ENCODE results near the gene FIZ1.
"Not testable (repeated sequence)": the region's sequence is repeated elsewhere in the genome, so short reads cannot be mapped to it uniquely, and the experiment has no call there.

Gene FIZ1

DNA sequence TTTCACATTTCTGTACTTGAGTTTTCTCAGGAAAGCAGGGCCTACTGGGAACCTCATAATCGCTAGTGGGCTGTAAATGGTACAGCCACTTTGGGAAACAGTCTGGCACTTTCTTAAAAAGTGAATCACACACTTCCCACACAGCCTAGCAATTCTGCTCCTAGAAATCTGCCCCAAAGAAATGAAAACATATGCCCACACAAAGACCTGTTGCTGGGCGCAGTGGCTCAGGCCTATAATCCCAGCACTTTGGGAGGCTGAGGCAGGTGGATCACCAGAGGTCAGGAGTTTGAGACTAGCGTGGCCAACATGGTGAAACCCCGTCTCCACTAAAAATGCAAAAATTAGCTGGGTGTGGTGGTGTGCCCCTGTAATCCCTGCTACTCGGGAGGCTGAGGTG, 29.8 kb downstream of the FIZ1 start:
- not testable (repeated sequence) for DNase-seq (ENCODE audit: low spot score)

- DNase-seq (ENCODE audit: low spot score), result no peak
These were observed 31.5 kb downstream of the FIZ1 start for GRCh38 chr19:55567708-55568328.

GRCh38 chr19:55566823-55567222, 32.5 kb downstream of the FIZ1 start:
- no peak for DNase-seq (ENCODE audit: low spot score)

DNA sequence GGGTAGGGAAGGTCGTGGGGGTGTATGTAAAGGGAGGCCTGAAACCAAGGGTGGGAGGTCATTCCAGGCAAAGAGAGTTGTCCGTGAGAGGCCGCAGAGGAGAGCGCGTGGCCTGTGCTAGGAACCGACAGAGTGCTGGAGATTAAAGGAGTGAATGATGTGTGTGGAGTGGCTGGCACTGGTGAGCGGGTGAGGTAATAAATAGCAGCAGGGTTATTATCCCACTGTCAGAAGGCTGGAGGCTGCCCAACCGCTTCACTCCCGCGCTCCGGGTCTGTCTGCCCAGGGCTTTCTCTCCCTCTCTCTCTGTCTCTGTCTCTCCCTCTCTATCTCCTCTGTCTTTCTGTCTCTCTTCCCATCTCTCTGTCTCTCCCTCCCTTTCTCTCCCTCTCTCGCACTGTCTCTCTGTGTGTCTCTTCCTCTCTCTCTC, 36.0 kb downstream of the FIZ1 start:
- no peak for DNase-seq (ENCODE audit: low spot score)

DNA sequence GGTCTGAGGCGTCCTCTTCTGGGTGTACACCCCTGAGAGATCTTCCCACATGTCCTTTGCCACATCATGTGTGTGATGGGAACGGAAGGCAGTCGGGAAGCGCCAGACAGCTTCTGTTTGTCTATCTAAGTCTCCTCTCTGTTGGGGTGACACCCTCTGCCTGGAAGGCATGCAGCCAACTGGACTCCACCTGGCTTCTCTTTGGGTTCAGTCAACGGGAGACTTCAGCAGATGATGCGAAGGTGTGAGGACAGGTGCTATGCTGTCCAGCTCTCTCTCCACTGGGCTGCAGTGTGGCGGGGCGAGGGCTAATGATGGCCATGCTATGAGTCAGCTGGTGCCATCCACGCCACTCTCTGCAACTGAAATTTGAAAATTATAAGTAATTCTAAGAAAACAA, 39.6 kb downstream of the FIZ1 start:
- DNase-seq (ENCODE audit: low spot score), result no peak

GRCh38 chr19:55554741-55555152, 44.6 kb downstream of the FIZ1 start:
- DNase-seq (ENCODE audit: low spot score), result no peak

GRCh38 chr19:55554302-55554701, 45.0 kb downstream of the FIZ1 start:
- no peak for DNase-seq (ENCODE audit: low spot score)

DNA sequence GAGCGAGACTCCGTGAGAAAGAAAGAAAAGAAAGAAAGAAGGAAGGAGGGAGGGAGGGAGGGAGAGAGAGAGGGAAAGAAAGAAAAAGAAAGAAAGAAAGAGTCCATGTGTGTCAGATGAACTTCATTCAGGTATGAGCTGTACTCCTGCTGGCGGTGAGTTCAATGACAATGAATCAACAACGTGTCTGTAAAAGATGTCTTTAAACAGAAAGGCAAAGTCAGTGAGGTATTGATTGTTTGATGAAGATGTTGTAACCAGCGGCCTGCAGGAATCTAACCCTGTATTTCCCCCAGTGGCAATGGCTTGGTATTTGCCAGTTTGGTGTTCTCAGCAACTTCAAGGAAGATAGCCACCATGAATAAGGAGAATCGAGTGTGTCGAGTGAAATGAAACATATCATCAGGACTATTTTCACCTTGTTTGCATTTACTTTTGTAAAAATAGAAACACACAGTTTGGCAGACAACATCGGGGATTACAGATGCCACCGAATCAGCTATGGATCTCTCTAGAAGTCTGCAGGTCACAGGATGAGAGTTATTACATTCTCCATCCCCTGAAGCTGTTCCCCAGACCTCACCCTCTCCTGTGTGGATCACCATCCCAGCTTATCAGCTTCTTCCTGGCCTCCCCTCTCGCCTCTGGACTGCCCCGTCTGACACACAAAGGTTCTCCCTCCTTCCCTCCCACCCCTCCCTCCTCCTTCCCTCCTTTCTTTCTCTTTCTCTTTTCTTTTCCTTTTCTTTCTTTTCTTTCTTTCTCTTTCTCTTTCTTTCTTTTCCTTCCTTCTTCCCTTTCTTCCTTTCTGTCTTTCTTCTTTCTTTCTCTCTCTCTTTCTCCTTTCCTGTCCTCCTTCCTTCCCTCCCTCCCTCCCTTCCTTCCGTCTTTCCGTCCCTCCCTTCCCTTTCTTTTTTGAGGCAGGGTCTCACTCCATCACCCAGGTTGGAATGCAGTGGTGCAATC, 45.8 kb downstream of the FIZ1 start:
- no peak for DNase-seq (ENCODE audit: low spot score)

GRCh38 chr19:55552620-55553019, 46.7 kb downstream of the FIZ1 start:
- no peak for DNase-seq (ENCODE audit: low spot score)

DNA sequence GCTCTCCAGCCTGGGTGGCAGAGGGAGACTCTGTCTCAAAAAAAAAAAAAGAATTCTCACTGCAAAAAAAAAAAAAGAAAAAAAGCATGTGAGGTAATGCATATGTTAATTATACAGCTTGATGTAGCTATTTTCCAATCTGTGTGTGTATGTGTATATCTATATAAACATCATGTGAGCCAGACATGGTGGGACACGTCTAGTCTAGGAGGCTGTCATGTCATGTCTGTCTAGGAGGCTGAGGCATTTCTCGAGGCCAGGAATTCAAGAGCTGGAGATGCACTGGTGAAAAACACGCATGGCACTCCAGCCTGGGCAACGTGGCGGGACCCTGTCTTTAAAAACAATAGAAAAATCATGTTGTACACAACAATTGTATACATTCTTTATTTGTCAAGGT, 47.1 kb downstream of the FIZ1 start:
- no peak for DNase-seq (ENCODE audit: low spot score)

DNA sequence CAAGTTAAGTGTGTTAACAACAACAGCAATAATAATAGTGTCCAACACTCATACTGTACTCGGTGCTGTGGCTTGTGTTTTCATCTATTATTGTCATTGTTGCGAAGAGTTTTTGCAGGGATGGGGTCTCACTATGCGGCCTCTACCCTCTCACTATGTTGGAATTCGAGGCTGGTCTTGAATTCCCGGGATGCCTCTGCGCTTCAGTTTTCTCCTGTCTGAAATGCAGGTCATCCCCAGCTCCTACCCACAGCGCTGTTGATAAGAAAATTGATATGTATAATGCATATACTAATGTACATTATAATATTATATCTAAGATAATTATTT, 49.0 kb downstream of the FIZ1 start:
- DNase-seq (ENCODE audit: low spot score), result no peak

DNA sequence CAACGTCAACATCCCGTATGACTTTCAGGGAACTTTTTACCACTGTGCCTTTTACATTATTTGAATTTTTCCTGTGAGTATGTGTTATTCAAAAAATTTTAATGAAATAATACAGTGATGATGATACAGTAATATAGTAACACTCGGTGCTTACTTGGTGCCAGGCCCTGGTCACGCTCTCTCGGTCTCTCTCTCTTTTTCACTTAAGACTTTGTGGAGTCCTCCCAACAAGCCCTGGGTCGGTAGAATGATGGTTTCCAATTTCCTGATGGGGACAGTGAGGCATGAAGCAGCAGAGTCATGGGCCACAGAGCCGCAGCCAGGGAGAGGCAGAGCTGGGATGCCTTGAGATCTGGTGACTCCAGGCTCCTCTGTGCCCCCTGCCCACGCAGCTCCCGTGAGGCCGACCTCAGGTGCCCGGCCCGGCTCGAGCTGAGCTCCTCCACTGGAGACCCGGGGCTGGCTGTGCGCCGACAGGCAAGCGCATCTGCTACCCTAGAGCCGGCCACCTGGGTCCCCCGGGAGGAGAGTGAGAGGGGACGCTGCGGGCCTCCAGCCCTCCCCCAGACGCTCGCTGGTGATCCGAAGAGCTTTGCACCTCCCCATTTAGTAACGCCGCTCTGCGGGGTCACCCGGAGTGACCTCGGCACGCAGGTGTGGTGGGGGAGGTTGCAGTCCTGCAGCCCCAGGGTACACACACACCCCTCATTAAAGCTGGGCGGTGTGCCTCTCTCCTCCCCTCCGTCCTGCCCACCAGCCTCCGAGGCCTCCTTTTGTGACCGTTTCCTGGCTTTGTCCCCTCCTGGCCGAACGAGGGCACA, 49.6 kb downstream of the FIZ1 start:
- DNase-seq (ENCODE audit: low spot score), result no peak

DNA sequence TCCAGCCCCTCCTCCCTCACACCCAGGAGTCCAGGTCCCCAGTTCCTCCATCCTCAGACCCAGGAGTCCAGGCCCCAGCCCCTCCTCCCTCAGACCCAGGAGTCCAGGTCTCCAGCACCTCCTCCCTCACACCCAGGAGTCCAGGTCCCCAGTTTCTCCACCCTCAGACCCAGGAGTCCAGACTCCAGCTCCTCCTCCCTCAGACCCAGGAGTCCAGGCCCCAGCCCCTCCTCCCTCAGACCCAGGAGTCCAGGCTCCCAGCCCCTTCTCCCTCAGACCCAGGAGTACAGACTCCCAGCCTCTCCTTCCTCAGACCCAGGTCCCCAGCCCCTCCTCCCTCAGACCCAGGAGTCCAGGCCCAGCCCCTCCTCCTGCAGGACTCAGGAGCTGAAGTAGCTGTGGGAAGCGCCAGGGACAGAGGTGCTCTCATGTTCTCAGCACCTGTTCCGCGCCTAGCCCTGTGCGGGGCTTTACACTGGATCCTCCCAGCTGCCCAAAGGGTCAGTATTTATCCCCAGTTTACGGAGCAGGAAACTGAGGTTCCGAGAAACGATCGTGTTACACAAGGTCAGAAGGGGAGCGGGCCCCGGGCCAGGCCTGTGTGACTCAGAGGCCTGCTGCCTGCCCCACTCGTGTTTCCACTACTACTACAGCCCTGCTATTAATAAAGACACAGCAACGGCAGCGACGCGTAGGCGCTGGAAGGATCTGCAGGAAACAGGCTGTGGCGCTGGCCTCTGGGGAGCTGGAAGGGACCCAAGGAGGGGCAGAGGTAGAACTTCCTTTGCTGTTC, 52.3 kb downstream of the FIZ1 start:
- DNase-seq (ENCODE audit: low spot score), result no peak

- no peak for DNase-seq (ENCODE audit: low spot score)
These were observed 53.3 kb downstream of the FIZ1 start for GRCh38 chr19:55546011-55546410.

DNA sequence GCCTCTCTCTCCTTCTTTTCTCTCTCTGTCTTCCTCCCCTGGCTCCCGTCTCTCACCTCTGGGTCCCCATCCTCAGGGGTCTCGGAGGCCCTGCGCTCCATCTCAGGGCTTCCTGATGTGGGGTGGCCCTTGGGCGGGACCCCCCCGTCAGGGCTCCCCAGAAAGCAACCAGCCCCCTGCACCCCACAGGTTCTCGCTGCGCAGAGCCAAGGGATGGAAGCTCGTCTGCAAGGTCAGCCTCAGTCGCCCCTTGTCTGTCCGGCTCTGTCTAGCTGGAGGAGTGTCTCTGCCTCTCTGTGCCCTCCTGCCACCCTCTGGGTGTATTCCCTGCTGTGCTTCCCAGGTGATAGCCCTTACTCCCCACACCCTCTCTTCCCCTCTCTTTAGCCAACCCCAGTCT, 53.9 kb downstream of the FIZ1 start, which contains the start of gene SBK3:
TSS of gene SBK3 (minus strand) at position 101 of the 400 bp plus-strand sequence. CDS start at position 101, 0 bp downstream.
- no peak for DNase-seq (ENCODE audit: low spot score)

GRCh38 chr19:55544776-55545439, 54.4 kb downstream of the FIZ1 start:
- no peak for DNase-seq (ENCODE audit: low spot score)

DNA sequence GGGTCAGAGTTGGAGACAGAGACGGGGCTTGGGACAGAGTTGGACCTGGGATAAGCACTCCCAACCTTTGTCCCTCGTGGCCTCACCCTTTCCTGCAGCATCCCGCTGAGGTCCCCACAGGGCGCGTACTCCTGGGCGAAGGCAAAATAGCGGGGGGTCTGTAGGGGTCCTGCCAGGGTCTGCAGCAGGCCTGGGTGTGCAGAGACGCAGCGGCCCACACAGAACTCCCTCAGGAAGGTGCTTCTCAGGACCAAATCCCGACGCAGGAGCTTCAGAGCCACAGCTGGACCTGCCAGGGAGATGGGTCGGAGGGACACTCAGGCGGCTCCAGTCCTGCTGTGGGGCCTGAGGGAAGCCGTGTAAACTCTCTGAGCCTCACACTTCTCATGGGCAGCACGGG, 55.3 kb downstream of the FIZ1 start:
- DNase-seq (ENCODE audit: low spot score), result no peak

- DNase-seq (ENCODE audit: low spot score), result no peak
These were observed 55.8 kb downstream of the FIZ1 start for GRCh38 chr19:55543567-55543966.

- DNase-seq (ENCODE audit: low spot score), result no peak
These were observed 56.9 kb downstream of the FIZ1 start for GRCh38 chr19:55542292-55542855.
